HepG2 (cell line): ENCODE measurements around the gene CABLES2. TPM values are rescaled to one million over a fixed set of nuclear protein-coding genes. Genes with fewer than 3 reads are reported as not detected.

Experiments
- ARID2 ChIP-seq: sonication (generic); formaldehyde crosslinking; IDR thresholded peaks from 2 replicates; pipeline ENCODE4 v1.8.1; 2022; ENCODE audit warnings: mild to moderate bottlenecking, missing genetic modification reagents, borderline replicate concordance
- HNF4G ChIP-seq, 2 experiments: sonication (generic) in 1 of 2; formaldehyde crosslinking in 1 of 2; IDR thresholded peaks; 2 replicates each; pipeline versions ENCODE4 v1.4.0 to v1.6.1; 2011 to 2020; ENCODE audit warnings: borderline replicate concordance in 2 of 2, low read depth in 2 of 2, mild to moderate bottlenecking in 2 of 2, low read length in 1 of 2, missing genetic modification reagents in 1 of 2, moderate library complexity in 1 of 2
- HOXA5 ChIP-seq: sonication (generic); formaldehyde crosslinking; IDR thresholded peaks from 2 replicates; pipeline ENCODE4 v1.4.0; 2020; ENCODE audit warnings: missing genetic modification reagents
- HOXA7 ChIP-seq: sonication (generic); formaldehyde crosslinking; IDR thresholded peaks from 2 replicates; pipeline ENCODE4 v1.8.1; 2022; ENCODE audit warnings: mild to moderate bottlenecking, missing genetic modification reagents, moderate library complexity
- MED1 ChIP-seq: sonication (generic); formaldehyde crosslinking; IDR thresholded peaks from 2 replicates; pipeline ENCODE4 v1.4.0; 2020; ENCODE audit warnings: missing genetic modification reagents
- RFXANK ChIP-seq: IDR thresholded peaks from 2 replicates; pipeline ENCODE4 v1.6.1; 2016
- SOX13 ChIP-seq, 3 experiments: fragments of 450-650 bp in 1 of 3; sonication (generic) in 1 of 3; formaldehyde crosslinking in 1 of 3; IDR thresholded peaks in 2 of 3; conservative IDR thresholded peaks in 1 of 3; 2 replicates each; pipeline versions ENCODE4 v1.5.0 to v1.6.1; 2016 to 2020; ENCODE audit warnings: antibody characterized with exemption in 1 of 3, mild to moderate bottlenecking in 1 of 3, missing compliant biosample characterization in 1 of 3, missing genetic modification reagents in 1 of 3, moderate library complexity in 1 of 3
- TBP ChIP-seq: sonication (generic); formaldehyde crosslinking; IDR thresholded peaks from 2 replicates; pipeline ENCODE4 v1.5.0; 2020; ENCODE audit warnings: missing genetic modification reagents
- YY1 ChIP-seq: IDR thresholded peaks from 2 replicates; pipeline ENCODE4 v1.6.1; 2011; ENCODE audit warnings: low read length, low read depth, moderate library complexity, mild to moderate bottlenecking; ENCODE audit not compliant: insufficient read depth, insufficient replicate concordance
- ZMAT3 ChIP-seq: sonication (generic); formaldehyde crosslinking; conservative IDR thresholded peaks from 2 replicates; pipeline ENCODE4 v1.7.0; 2021; ENCODE audit warnings: missing genetic modification reagents
- ZNF143 ChIP-seq: sonication (generic); formaldehyde crosslinking; IDR thresholded peaks from 2 replicates; pipeline ENCODE4 v1.4.0; 2020; ENCODE audit warnings: missing genetic modification reagents
- ZNF326 ChIP-seq: sonication (generic); formaldehyde crosslinking; IDR thresholded peaks from 2 replicates; pipeline ENCODE4 v1.4.0; 2020; ENCODE audit warnings: missing genetic modification reagents, borderline replicate concordance
- polyA plus RNA-seq, 8 experiments: library from polyadenylated mRNA; depleted of rRNA in 3 of 8; stranded (reverse) in 7 of 8; unstranded in 1 of 8; fragments of >200 nt; fragmentation: Illumina TruSeq in 4 of 8; extraction: Trizol in 4 of 8; gene quantifications; 2 replicates each; pipeline versions ENCODE4 v1.2.1 to v1.2.3, GENCODE V29; 2011 to 2016; ENCODE audit warnings: low read depth in 4 of 8, missing spikeins in 1 of 8, mixed read lengths in 1 of 8; ENCODE audit not compliant: insufficient read depth in 1 of 8
- total RNA-seq, 5 experiments: library from RNA; depleted of rRNA; stranded (reverse); fragments of >200 nt; fragmentation: Illumina TruSeq; extraction: Trizol; gene quantifications; 2 replicates each; pipeline ENCODE4 v1.2.3, GENCODE V29; 2016; ENCODE audit warnings: low read depth in 1 of 5
- TF ChIP-seq, protein P1 (sequence below): sonication (generic); formaldehyde crosslinking; IDR thresholded peaks from 2 replicates; pipeline ENCODE4 v1.5.1; 2020; ENCODE audit warnings: mild to moderate bottlenecking, missing genetic modification reagents, borderline replicate concordance
- TF ChIP-seq, protein P2 (sequence below): sonication (generic); formaldehyde crosslinking; conservative IDR thresholded peaks from 2 replicates; pipeline ENCODE4 v1.8.0; 2022; ENCODE audit warnings: mild to moderate bottlenecking, moderate library complexity, missing genetic modification reagents
- TF ChIP-seq, protein P3 (sequence below): sonication (generic); formaldehyde crosslinking; IDR thresholded peaks from 2 replicates; pipeline ENCODE4 v1.4.0; 2020; ENCODE audit warnings: missing genetic modification reagents, low read depth, mild to moderate bottlenecking, borderline replicate concordance
- TF ChIP-seq, protein P4 (sequence below): sonication (generic); formaldehyde crosslinking; IDR thresholded peaks from 2 replicates; pipeline ENCODE4 v1.4.0; 2020; ENCODE audit warnings: missing genetic modification reagents, mild to moderate bottlenecking, borderline replicate concordance

The CABLES2 gene
- total and polyA plus RNA-seq, 2 of the 13 experiments (the other 11 are each of a cell fraction or from before 2014, with no cell fraction given) = 5.2 to 9.7 TPM

DNA sequence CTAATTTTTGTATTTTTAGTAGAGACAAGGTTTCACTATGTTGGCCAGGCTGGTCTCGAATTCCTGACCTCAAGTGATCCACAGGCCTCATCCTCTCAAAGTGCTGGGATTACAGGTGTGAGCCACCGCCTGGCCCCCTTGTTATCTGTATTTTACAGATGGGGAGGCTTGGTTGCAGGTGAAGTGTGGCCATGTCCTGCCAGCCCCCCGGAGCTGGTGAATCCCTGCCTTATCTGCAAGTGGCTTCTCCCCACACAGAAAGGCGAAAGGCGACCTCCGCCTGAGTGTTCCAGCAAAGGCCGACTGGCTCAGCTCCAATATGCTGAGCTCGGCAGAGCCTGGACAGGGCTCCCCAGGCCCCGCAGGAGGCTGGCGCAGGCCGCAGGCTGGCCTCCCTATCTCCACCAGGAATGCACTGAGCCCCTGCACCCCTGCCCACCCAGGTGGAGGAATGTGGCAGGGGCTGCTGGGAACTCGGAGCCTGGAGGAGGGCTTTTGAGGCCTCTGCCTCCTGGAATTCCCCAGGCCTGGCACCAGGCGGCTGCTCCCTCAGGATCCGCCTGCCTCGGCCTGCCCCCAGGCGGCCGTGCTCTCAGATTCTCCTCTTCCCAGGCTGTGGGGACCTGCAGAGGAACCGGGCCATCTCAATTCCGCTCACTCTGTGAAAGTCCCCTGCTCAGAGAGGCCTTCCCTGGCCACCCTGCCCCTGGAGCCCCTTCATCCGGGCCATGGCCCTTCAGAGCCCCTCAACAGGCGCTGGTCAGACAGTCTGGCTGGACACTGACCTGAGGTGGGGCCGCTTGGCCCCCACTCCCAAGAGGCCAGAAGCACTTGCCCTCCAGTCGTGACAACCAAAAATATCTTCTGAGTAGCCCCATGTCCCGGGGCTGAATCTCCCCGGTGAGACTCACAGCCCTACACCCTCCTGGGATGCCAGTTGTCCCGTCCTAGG lies 30.7 kb downstream of the CABLES2 start (continued):
- TF ChIP-seq ZNF143 (CRISPR knock-in tag) (peak; percentile 89), RFXANK (CRISPR knock-in tag) (peak; percentile 76; the same call in 1 of the 2 replicates), SOX13 (IDR thresholded peaks at IDR 0.05) (no peak), SOX13 (CRISPR knock-in tag; conservative IDR thresholded peaks at IDR 0.05 in 1 of 2, IDR thresholded peaks at IDR 0.05 in 1 of 2) (peak in 1 of 2 experiments; percentile 14; a peak in 1 of 4 replicates), YY1 (peak; percentile 75), ARID2 (peak; percentile 94; the same call in 1 of the 2 replicates), TBP (CRISPR knock-in tag) (0 out of 2 replicates have a peak, but pooled peaks have one; percentile 8), ZNF326 (CRISPR knock-in tag) (0 out of 2 replicates have a peak, but pooled peaks have one; percentile 71), ZMAT3 (CRISPR knock-in tag) (0 out of 2 replicates have a peak, but pooled peaks have one; percentile 79), HOXA7 (CRISPR knock-in tag) (no peak), MED1 (CRISPR knock-in tag) (peak; percentile 70), HOXA5 (CRISPR knock-in tag) (peak; percentile 92), HNF4G (IDR thresholded peaks at IDR 0.05; ENCODE audit: borderline replicate concordance, low read depth, low read length) (no peak), HNF4G (CRISPR knock-in tag; IDR thresholded peaks at IDR 0.05; ENCODE audit: borderline replicate concordance, low read depth) (no peak; the same call in 1 of the 2 replicates)
- TF ChIP-seq, protein P1, sequence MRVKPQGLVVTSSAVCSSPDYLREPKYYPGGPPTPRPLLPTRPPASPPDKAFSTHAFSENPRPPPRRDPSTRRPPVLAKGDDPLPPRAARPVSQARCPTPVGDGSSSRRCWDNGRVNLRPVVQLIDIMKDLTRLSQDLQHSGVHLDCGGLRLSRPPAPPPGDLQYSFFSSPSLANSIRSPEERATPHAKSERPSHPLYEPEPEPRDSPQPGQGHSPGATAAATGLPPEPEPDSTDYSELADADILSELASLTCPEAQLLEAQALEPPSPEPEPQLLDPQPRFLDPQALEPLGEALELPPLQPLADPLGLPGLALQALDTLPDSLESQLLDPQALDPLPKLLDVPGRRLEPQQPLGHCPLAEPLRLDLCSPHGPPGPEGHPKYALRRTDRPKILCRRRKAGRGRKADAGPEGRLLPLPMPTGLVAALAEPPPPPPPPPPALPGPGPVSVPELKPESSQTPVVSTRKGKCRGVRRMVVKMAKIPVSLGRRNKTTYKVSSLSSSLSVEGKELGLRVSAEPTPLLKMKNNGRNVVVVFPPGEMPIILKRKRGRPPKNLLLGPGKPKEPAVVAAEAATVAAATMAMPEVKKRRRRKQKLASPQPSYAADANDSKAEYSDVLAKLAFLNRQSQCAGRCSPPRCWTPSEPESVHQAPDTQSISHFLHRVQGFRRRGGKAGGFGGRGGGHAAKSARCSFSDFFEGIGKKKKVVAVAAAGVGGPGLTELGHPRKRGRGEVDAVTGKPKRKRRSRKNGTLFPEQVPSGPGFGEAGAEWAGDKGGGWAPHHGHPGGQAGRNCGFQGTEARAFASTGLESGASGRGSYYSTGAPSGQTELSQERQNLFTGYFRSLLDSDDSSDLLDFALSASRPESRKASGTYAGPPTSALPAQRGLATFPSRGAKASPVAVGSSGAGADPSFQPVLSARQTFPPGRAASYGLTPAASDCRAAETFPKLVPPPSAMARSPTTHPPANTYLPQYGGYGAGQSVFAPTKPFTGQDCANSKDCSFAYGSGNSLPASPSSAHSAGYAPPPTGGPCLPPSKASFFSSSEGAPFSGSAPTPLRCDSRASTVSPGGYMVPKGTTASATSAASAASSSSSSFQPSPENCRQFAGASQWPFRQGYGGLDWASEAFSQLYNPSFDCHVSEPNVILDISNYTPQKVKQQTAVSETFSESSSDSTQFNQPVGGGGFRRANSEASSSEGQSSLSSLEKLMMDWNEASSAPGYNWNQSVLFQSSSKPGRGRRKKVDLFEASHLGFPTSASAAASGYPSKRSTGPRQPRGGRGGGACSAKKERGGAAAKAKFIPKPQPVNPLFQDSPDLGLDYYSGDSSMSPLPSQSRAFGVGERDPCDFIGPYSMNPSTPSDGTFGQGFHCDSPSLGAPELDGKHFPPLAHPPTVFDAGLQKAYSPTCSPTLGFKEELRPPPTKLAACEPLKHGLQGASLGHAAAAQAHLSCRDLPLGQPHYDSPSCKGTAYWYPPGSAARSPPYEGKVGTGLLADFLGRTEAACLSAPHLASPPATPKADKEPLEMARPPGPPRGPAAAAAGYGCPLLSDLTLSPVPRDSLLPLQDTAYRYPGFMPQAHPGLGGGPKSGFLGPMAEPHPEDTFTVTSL = 0 out of 2 replicates have a peak, but pooled peaks have one; percentile 13
- TF ChIP-seq, protein P2, sequence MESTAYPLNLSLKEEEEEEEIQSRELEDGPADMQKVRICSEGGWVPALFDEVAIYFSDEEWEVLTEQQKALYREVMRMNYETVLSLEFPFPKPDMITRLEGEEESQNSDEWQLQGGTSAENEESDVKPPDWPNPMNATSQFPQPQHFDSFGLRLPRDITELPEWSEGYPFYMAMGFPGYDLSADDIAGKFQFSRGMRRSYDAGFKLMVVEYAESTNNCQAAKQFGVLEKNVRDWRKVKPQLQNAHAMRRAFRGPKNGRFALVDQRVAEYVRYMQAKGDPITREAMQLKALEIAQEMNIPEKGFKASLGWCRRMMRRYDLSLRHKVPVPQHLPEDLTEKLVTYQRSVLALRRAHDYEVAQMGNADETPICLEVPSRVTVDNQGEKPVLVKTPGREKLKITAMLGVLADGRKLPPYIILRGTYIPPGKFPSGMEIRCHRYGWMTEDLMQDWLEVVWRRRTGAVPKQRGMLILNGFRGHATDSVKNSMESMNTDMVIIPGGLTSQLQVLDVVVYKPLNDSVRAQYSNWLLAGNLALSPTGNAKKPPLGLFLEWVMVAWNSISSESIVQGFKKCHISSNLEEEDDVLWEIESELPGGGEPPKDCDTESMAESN = peak; percentile 85; the same call in 1 of the 2 replicates
- TF ChIP-seq, protein P3, sequence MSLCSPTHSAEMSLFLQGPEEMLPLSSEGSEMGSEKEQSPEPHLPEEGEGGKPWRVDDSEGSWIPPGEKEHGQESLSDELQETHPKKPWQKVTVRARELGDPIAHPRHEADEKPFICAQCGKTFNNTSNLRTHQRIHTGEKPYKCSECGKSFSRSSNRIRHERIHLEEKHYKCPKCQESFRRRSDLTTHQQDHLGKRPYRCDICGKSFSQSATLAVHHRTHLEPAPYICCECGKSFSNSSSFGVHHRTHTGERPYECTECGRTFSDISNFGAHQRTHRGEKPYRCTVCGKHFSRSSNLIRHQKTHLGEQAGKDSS (CRISPR knock-in tag) = peak; percentile 91; the same call in 1 of the 2 replicates
- TF ChIP-seq, protein P4, sequence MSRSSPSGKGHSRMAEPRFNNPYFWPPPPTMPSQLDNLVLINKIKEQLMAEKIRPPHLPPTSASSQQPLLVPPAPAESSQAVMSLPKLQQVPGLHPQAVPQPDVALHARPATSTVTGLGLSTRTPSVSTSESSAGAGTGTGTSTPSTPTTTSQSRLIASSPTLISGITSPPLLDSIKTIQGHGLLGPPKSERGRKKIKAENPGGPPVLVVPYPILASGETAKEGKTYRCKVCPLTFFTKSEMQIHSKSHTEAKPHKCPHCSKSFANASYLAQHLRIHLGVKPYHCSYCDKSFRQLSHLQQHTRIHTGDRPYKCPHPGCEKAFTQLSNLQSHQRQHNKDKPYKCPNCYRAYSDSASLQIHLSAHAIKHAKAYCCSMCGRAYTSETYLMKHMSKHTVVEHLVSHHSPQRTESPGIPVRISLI = peak; percentile 35; the same call in 1 of the 2 replicates
